ENCODE results near the gene DYNLRB2.

Gene DYNLRB2

DNA sequence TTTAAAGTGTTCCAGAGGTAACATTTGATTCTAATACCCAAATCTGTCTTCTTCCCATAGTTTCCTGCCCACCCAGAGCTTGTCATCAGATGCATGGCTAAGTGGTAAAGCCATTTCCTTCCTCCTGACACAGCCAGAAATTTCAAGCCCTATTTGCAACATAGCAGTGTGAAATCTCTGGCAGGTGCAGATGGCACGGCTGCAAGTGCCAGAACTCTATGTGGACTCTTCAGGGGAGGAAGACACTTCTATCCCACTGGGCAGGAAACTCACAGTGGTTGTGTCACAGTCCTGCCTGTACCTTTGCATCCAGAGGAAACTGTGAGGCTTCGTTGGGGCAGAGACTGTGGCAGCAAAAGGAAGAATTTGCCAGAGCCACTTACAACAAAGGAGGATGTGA, 13.2 kb downstream of the DYNLRB2 start:
- no peak for DNase-seq

DNA sequence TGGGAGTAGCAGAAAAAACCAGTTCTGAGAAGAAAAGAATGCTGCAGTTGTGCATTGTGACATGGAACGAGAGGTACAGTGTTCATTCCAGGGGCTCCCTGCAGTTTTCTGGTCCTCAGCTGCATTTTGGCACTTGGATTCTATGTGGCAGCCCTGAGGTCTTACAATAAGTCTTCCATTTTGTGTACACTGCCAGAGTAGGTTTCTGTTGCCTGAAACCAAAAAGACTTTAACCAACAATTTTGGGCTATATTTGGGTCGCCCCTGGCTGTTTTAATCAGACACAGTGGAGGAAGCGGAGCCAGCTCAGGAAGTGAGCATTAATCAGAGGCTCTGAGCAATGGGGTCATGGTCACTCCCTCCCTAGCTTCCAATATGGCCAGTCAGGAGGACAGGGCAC, 15.7 kb downstream of the DYNLRB2 start:
- no peak for DNase-seq

DNA sequence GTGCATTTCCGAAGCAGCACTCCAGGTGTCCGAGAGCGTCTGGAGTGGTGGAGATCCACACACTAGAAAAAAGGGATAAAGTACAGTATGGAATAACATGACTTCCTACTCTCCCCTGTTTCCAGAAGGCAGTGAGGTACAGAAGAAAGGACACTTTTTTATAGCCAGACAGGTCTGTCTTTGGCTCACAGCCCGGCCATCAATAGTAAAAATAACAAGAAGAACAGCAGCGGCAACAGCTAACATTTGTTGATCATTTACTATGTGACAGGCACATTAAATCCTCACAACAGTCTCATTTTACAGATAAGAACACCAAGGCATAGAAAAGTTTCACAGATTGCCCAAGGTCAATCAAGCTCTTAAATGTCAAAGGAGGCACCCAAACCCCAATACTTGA, 16.2 kb downstream of the DYNLRB2 start:
- no peak for DNase-seq

DNA sequence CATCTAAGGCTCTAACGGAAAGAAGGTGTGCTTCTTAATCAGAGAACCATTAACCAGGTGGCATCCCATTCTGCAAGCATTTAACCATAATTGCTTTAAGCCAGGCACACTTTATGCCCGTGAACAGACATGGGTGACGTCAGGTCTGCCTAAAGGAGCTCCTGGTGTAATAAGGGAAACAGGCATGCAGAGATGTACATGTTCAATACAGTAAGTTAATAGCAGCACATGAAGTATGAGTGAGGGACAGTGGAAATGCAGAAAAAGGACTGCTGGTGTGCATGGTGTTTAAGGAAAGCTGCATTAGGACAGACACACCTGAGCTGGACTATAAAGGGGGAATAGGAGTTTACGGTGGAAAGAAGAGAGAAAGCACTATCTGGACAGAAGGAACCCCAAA, 18.6 kb downstream of the DYNLRB2 start:
- DNase-seq = no peak

DNA sequence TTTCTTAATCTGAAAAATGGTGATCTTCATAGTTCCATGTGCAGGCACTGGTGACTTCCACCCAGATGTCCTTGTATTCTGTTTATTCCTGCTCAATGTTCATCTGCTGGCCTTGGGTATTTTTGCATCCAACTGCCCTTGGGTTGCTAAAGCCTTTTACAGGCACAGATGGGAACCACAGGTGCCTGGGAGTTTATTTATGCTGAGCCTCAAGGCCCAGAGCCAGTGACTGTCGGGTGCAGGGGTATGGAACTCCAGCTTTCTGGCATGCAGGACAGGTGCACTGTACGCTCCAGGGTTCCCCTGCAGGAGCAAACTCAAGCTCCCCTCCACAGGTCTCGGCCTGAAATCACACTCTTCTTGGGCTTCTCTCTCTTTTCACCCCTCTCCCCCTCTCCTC, 22.3 kb downstream of the DYNLRB2 start:
- no peak for DNase-seq

DNA sequence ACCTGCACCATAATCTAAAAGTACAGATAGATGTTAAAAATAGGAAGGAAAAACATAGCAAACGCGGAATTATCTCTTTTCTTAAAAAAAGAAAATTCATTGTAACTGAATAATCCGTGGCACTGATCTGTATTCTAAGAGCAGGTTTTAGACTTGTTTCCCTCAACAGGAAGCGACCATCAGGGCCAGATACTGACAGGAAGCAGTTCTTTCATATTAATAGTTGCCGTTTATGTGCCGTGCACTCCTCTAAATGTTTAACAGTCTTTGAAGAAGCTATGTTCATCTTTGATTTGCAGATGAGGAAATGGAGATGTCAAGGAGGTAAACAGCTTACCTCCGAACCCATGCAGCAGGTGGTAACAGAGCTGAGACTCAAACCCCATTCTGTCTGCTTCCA, 23.6 kb downstream of the DYNLRB2 start:
- DNase-seq = no peak

DNA sequence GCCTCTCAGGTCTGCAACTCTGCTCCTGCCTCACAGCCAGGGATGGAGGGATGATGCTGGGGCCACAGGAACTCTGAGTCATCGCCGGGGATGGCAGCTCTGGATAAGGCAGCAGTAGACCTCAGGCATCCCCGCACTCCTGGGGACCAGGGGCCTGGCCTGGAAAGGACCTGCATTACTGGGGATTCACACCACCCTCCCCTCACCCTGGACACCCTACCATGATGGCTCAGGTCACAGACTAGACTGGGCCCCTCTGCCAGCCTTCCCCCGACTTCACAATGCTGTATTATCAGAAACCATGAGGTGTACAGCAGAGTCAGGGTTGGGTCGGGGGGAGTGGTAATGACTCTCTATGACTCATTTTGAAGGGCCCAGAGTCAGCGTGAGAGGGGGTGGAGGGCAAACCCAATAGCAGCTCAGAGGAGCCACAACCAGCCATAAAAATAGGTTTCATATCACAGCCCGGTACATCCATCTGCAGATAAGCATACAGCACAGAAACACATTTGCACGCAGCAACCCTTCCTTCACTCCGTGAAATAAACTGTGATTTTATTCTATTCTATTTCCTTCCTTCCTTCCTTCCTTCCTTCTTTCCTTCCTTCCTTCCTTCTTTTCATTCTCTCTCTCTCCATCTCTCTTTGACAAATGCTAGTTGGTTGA, 28.8 kb downstream of the DYNLRB2 start:
- DNase-seq = no peak

DNA sequence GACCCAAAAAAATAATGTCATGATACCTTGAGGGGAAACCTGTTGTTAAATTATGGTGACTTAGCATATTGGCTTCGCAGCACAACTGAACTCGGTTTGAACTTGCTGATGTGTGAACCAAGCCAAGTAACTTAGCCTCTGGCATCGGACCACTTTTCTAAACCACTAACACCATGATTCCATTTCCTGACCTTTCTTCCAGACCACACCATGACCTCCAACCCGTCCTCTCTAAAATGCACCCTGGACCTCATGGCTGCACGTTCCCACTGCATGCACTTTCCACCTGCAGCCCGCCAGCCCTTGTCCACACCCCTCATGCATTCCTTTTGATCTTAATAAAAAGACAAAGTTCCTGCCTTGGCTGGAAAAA, 29.3 kb downstream of the DYNLRB2 start:
- no peak for DNase-seq

DNA sequence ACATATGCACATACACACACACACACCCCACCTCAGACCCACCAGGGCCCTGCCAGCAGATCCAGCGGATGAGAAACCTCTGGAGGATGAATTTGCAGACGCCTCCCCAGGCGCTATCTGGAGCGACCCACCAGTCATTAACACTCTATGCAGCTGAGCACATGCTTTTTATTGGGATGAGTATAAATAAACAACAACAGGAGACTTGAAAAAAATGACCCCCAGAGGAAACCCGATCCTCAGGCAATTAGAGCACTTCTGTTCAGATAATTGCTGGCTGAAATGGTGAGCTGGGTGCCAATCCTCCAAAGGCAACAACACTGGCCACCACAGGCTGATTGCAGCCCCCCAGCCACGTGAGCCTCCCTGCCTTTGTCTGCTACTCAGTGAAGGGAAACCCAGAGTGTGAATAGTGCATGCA, 32.9 kb downstream of the DYNLRB2 start:
- no peak for DNase-seq

DNA sequence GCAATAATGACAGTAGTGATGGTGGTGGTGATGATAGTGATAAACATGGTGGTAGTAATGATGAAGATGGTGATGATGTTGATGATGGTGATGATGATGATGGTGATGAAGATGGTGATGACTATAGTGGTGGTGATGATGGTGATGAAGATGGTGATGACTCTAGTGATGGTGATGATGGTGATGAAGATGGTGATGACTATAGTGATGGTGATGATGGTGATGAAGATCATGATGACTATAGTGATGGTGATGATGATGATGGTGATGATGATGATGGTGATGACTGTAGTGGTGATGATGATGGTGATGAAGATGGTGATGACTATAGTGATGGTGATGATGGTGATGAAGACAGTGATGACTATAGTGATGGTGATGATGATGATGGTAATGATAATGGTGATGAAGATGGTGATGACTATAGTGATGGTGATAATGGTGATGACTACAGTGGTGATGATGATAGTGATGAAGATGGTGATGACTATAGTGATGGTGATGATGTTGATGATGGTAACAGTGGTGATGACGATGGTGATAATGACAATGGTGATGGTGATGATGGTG, 35.6 kb downstream of the DYNLRB2 start:
- no peak for DNase-seq

DNA sequence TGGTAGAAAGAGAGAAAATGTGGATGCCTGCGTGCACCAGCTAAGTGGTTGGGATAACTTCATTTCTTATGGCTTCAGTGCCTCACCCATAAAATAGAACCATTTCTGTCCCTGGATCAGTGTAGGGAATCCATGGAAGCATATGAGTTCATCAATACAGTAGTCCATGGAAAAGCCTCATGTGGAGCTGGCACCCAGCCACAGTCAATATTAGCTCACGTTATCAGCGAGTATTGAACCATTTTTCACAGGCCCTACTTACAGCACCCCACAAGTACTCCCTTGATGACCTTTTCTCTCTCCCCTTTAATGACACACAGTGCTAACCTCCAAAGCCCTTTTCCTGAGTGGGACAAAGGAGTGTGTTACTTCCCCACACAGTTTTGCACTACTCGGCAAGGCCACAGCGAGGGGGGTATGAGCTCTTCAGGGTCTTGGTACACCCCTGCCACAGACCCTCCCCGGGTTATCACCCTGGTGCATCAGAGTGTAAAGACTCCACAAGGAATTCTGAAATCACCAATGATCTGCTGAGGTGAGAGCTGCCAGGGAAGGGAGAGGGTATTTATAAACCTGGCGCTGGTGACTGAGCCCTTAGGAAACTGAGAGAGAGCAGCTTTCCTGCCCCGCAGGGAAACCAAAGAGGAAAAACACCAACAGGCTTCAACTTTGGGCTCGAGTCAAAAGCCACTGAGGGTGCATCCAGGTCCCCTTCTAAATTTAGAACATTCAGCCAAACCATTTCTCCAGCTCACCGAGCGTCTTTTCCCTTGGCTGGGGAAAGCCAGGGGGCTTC, 36.9 kb downstream of the DYNLRB2 start:
- DNase-seq = no peak

DNA sequence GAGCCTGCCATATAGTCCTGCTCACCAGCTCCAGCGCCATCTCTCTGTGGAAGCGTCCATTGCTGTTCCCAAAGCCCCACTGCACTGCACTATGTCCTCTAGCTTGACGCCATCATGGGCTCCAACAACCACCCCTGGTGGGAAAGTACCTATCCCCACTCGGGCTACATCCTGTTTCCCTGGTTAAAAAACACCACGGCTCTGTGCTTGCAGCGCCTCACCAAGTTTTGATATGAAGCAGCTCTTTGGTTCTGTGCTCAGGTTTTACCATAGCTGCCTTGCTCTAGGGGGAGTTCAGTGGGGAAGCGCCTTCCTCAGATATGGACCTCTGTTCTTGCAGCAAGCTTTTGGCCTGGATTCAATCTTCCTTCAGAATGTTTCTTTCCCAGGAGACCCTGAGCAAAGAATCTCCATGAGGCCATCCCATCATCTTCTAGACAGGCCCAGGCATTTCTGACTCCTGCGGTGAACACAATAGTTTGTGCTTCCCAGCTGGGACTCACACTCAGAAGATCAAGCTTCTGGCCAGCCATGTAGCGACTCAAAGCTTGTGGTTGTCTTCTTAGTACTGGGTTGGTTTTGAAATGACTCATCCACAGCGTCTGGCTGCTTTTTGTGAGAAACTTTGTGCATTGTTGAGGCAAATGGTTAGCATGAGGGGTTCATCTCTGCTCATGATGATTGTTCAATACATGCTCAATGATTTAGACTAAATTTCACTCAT, 39.5 kb downstream of the DYNLRB2 start:
- DNase-seq = no peak

DNA sequence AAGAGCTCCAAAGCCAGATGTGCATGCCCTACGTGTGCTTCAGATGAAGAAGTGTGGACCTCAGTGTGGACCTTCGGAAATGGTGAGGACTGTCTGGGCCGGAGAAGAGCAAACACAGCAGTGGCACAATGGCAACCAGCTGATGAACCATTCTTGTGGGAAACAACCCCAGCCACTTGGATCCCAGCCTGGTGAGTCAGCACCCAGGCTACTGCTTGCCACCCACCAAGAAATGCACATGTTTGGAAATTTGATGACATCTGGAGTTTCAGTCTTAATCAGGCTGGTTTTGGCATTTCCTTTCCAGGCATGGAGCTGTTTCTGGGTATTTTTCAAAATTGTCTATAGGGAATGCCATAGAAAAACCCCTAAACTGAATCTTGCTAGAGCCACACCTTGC, 42.7 kb downstream of the DYNLRB2 start:
- no peak for DNase-seq

DNA sequence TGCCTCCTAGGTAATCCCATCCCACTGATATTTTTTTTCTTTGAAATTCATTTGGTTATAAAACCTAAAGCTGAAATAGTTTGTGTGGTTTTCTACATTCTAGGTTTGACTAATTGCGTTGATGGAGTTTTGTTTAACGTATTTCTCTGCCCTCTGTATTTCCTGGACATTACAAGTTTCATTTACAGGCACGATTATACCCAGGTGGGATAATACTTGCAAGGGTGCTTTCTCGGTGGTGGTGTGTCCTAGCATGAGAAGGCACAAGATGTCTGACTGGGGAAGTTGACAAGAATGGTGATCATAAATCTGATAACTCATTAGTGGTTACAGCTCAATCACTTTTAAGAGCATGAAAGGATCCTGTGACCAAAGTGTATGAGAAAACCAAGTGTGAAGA, 45.0 kb downstream of the DYNLRB2 start:
- DNase-seq = no peak

DNA sequence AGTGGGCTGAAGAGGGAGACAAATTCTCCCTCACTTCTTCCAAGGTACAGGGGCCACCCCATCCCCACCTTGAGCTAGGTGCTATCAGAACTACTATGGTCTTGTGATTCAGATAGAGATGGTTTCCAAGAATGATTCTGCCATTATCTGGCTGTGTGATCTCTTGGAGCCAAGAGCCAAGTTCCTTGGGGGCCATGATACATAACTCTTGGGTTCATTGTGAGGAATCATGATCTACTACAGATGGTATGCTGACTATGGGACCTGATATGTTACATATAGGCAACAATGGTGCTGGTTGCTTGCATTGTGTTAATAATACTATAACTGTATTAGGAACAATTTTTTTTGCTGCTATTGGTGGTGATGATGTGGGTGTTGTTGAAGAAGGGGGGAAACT, 45.7 kb downstream of the DYNLRB2 start:
- no peak for DNase-seq

DNA sequence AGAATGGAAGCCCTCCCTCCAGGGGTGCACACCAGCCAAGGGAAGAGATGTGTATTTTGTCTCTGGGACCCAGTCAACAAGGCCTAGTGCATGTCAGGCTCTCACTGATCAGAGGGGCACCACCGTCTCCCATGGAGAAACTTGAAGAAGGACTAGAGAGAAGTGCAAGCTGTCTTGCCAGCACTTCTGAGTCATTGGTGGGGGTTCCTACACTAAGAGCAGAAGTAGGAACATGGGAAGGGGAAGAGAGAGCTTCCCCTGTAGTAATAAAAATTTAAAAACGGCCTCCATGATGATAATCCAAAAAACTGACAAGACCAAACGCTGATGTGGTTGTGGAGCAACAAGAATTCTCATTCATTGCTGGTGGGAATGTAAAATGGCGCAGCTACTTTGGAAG, 46.3 kb downstream of the DYNLRB2 start:
- no peak for DNase-seq

DNA sequence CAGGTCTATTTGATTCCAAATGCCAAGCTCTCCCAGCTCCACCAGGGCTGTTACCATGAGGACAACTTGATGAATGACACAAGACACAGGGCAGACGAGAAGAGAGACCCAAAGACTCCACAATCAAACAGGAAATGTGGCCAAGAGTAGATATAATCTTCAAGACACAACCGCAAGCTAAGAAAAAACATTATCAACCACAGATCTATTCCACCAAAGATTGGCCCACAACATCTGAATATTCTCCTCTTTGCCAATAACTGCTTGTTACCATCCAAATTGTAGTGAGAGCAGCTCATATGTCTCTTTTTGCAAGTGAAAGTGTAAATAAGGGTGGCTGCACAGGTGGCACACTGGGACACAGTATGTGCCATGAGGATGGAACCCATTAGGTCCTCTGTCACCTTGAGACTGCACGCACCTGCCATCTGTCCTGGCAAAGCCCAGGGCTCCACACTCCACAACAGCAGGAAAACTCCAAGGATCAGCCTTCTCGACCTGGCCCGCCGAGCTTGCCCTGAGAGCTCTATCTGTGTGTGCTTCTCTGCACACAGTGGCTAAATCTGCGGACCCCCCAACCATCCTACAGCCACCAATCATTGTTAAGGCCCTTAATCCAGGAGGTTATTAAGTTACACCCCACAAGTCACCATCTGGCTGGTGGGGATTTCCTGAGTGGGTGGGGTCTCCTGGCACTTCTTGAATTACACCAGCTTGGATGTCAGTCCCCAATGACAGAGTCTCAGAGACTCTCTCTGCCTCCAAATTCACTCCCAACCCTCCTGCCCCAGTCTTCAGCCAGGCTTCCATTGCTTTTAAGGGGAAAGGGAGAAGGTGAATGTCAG, 50.5 kb downstream of the DYNLRB2 start:
- no peak for DNase-seq

DNA sequence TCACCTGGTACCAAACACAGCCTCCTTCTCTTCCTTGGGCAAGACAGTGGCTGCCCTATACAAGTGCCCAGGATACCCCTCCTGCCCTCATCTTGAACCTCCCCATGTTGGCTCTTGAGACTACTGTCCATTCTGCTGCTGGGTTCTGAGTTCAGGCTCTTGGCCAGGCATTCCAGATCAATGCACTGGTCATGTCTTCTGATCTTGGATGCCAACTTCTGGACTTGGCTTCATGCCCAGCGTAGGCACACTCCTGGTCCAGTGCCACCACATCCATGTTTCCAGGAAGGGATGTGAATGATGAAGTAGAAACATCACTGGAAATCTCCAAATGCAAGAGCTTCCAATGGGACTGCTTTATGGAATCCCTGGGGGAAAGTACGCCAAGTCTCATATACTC, 51.5 kb downstream of the DYNLRB2 start:
- DNase-seq = no peak

DNA sequence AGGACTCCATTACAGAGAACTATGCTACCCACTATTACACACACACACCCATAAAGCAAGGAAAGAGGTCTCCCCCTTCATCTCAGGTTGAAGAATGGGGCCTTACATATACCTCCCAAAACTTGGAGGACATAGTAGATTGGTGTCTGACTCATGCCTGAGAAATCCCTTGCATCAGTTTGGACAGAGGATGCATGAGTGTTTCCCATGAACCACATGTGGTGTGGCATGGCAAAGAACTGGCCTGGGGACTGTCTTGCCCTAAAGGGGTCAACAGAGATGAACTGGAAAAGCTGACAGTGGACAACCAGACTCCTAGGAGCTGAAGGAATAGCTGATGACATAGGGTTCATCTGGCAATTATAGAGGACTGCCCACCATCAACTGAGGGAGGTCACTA, 54.0 kb downstream of the DYNLRB2 start:
- no peak for DNase-seq

DNA sequence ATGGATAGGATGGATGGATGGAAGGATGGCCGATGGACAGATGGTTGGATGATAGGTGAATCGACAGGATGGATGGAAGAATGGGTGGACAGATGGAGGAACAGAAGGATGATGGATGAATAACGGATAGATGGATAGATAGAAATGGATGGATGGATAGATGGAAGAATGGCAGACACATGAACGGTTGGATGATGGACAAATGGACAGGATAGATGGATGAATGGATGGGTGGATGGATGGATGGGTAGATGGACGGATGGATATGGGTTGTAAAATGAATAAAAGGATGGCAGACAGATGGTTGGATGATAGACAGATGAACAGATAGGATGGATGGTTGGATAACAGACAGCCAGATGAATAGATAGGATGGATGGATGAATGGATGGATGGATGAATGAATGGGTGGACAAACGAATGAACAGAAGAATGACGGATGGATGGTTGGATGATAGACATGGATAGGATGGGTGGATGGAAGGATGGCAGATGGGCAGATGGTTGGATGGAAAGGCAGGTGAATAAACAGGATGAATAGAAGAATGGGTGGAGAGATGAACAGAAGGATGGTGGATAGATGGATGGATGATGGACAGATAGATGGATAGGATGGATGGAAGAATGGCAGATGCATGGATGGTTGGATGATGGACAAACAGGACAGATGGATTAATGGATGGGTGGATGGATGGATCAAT, 55.9 kb downstream of the DYNLRB2 start:
- no peak for DNase-seq

DNA sequence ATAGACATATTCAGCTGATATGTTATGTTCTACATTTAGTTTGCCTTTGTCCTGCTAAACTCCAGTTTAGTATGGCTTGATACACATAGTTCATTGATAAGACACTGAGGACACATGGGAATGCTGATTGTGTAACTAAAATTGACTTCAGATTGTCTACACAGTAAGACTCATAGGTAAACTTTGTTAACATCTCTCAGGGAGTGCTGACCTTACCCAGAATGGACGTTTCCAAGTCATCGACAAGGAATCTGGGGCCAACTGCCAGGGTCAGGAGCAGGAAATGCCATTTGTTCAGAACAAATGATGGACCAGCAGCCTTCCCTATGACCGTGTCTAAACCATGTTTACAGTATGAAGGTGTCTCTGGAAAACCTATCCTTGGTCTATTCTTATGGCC, 58.7 kb downstream of the DYNLRB2 start:
- no peak for DNase-seq
